CD4-positive, alpha-beta T cell treated with Interleukin-6 for 4 hours (primary cell): ENCODE data around the gene CORO7.
"Not testable (repeated sequence)": the region's sequence is repeated elsewhere in the genome, so short reads cannot be mapped to it uniquely, and the experiment has no call there.

ENCODE experiments used
- DNase-seq: peaks from one replicate; pipeline ENCODE4 v3.0.0-alpha.2; 2020; ENCODE audit warnings: mixed read lengths

The CORO7 gene

GRCh38 chr16:4399001-4399730 is 17.2 kb downstream of the CORO7 start:
- no peak for DNase-seq

GRCh38 chr16:4395055-4395726 is 21.2 kb downstream of the CORO7 start:
- DNase-seq, result no peak

- not testable (repeated sequence) for DNase-seq
Observed at GRCh38 chr16:4393850-4394249, 22.5 kb downstream of the CORO7 start.

- no peak for DNase-seq
Observed at GRCh38 chr16:4393240-4393600, 23.2 kb downstream of the CORO7 start.

GRCh38 chr16:4392382-4393239 is 23.8 kb downstream of the CORO7 start:
- DNase-seq, result no peak

- peak; percentile 17 for DNase-seq
Observed at GRCh38 chr16:4391631-4392381, 24.6 kb downstream of the CORO7 start.

GRCh38 chr16:4390266-4391260 is 25.8 kb downstream of the CORO7 start:
- DNase-seq, result no peak

- no peak for DNase-seq
Observed at GRCh38 chr16:4389051-4389955, 27.1 kb downstream of the CORO7 start.

GRCh38 chr16:4388271-4389021 is 27.9 kb downstream of the CORO7 start:
- no peak for DNase-seq

- no peak for DNase-seq
Observed at GRCh38 chr16:4387781-4388180, 28.6 kb downstream of the CORO7 start.

GRCh38 chr16:4386951-4387565 is 29.3 kb downstream of the CORO7 start:
- no peak for DNase-seq

- no peak for DNase-seq
Observed at GRCh38 chr16:4386451-4386805, 30.0 kb downstream of the CORO7 start.

- no peak for DNase-seq
Observed at GRCh38 chr16:4385789-4386450, 30.5 kb downstream of the CORO7 start.

GRCh38 chr16:4385066-4385788 is 31.2 kb downstream of the CORO7 start:
- no peak for DNase-seq

GRCh38 chr16:4384509-4384942 is 31.9 kb downstream of the CORO7 start:
- DNase-seq, result no peak

GRCh38 chr16:4383591-4384444 is 32.6 kb downstream of the CORO7 start:
- no peak for DNase-seq

GRCh38 chr16:4382795-4383357 is 33.5 kb downstream of the CORO7 start:
- DNase-seq, result no peak
